EH (cell line): Measurements from ENCODE around the gene PGK2.

ENCODE experiments used
- DNase-seq: peaks from one replicate; pipeline ENCODE4 v3.0.0-alpha.2; 2015; ENCODE audit warnings: low read depth

PGK2 gene

DNA sequence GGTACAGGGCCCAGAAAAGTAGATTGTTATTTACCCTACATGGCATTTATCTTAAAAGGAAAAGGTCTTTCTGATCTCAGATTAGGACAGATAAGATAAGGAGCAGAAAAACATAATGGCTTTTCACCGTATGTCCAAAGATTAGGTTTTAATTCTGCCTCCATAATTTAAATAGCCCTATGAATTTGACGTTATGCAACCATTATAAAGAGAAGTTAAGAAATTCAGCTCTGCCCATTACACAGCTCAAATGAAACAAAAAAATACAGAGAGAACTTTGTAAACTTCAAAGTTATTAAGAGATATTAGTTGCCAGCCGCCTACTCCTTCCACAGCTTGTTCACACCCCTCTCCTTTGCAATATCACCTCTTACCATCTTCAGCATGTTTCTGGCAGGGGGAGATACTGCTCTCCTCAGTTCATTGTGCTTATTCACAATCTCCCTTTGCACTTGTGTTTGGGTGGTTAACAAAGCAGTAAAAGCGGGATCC lies 51.0 kb downstream of the PGK2 start:
- DNase-seq: no peak
